GM18907 (cell line): ENCODE results near the gene GRB14.
"Not testable (repeated sequence)": the region's sequence is repeated elsewhere in the genome, so short reads cannot be mapped to it uniquely, and the experiment has no call there.

Experiments
- ATAC-seq: cut with Tn5 transposase; IDR thresholded peaks from one replicate; pipeline ENCODE4 v1.9.1; 2021; ENCODE audit warnings: mild to moderate bottlenecking, moderate library complexity; ENCODE audit not compliant: unreplicated experiment

Gene GRB14

GRCh38 chr2:164620873-164621763, at the start of gene GRB14:
Gene GRB14, minus strand, starts transcription at chr2:164621482. Its CDS starts 173 bp downstream, at chr2:164621309.
- no peak for ATAC-seq

DNA sequence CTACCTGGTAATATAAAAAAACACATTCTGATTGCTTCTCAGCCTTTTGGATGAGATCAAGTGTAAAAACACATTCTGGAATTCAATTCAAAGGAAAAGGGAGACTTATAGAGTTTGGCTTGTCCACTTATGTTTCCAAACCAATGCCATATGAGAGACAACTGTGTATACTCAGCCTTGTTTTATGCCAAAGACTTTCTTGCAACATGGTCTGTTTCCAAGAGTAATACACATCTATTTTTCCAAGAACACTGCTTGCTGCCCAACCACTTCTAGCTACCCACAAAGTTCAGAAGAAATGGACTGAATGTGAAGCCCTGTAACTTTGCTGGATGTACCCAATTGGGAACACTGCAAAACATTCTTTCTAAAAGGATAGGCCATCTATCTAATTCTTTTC, 48.0 kb upstream of the GRB14 start:
- ATAC-seq, result no peak

GRCh38 chr2:164667566-164667965, 46.3 kb upstream of the GRB14 start:
- ATAC-seq, result no peak

- no peak for ATAC-seq
These were observed 42.8 kb upstream of the GRB14 start for GRCh38 chr2:164664070-164664469.

GRCh38 chr2:164662868-164663631, 41.8 kb upstream of the GRB14 start:
- no peak for ATAC-seq

DNA sequence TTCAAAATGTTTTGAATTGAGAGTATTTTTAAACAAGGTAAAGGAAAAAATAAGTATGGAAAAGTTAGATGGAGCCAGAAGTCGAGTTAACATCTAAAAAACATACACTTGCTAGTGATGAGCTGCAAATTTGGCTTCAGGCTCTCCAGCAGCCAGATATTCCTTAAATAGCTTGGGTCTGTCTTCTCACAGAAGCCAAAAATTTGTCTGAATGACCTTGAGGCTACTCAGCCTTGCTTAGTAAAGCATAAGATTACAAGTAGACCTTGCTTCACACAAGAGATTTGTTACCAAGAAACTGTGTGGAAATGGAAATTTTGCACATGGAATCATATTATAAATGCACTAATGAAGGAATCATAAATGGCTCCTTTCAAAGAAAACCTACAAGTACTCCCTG, 40.8 kb upstream of the GRB14 start:
- ATAC-seq, result no peak

DNA sequence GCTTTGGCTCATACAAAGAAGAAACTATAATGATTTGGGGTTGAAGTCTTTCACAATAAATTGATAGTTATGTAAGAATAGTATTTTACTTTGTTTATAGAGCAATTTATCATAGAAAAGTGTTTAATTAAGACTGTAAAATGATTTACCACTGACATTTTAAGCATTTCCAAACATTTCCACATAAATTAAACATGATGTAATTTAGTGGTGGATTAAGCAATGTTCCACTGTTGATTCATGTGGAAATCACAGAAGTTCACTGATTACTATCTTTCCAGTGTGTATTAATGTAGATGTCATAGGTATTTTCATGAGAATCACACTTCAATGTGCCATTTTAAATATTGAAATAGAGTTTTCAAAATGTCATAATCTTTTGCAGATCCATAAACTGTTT, 40.1 kb upstream of the GRB14 start:
- no peak for ATAC-seq

GRCh38 chr2:164657129-164657528, 35.8 kb upstream of the GRB14 start:
- no peak for ATAC-seq

- no peak for ATAC-seq
These were observed 34.5 kb upstream of the GRB14 start for GRCh38 chr2:164655750-164656149.

DNA sequence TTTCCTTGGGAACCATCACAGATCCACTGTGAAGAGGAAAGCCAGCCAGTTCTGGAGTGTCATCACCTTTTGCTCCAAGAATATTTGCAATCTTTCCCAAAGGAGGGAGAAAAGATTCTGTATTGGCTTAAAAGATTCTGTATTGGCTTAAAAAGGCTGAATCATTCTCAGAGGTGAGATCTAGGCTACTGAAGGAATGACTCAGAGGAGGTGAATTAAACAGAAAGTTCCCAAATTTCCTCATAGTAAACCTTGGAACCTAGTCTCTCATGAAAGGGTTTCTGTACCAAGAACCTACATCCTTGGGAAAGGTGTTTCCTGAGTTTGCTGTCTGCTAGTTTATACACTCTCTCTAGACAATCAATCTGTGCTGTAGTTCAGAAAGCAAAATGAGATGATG, 34.1 kb upstream of the GRB14 start:
- no peak for ATAC-seq

DNA sequence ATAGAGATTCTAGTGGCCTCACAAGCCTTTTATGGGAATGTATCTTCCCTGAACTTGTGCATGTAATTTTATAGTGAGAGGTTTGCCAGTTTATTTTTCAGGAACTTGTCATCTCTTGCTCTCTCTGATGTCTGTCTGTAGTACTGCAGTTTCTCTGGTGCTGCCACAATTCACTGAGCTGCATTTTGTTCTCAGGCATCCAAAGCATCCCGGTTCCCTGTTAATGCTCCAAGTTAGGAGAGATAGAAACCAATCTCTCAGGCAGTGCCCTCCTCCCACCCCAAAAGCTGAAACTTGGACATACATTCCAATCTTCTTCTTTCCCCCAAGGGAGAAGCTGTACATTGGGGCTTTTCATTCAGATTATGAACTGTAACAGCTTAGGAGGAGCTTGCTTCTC, 30.1 kb upstream of the GRB14 start:
- ATAC-seq, result no peak

DNA sequence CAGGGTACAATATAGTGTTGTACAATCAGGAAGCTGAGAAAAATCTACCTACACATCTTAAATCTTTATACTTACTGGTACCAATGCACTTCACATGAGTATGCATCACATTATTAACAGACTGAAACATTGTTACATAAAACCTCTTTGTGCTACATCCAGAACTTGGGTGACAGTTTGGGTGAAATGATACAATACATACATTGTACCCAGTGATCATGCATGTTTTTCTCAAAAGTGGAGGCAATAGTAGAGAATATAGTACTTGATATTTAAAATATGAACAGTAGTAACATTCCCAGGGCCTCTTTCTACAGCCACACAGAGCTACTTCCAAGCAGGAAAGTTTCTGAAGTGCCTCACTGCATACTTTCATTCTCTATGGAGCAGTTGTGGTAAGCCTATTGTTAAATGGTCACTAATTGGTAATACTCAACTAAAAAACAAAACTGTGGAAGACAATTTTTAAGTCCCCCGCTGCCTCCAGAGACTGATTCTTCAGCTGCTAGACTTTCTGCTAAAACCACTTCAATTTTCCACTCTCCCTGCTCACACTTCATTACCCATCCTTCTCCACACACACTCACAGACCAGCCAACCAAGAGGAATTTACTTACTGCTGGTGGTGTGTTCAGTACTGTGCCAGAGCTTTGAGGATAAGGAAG, 22.9 kb upstream of the GRB14 start:
- no peak for ATAC-seq

GRCh38 chr2:164642946-164643555, 21.8 kb upstream of the GRB14 start:
- no peak for ATAC-seq

- no peak for ATAC-seq
These were observed 21.0 kb upstream of the GRB14 start for GRCh38 chr2:164642268-164642667.

- not testable (repeated sequence) for ATAC-seq
These were observed 7.0 kb upstream of the GRB14 start for GRCh38 chr2:164628319-164628718.

DNA sequence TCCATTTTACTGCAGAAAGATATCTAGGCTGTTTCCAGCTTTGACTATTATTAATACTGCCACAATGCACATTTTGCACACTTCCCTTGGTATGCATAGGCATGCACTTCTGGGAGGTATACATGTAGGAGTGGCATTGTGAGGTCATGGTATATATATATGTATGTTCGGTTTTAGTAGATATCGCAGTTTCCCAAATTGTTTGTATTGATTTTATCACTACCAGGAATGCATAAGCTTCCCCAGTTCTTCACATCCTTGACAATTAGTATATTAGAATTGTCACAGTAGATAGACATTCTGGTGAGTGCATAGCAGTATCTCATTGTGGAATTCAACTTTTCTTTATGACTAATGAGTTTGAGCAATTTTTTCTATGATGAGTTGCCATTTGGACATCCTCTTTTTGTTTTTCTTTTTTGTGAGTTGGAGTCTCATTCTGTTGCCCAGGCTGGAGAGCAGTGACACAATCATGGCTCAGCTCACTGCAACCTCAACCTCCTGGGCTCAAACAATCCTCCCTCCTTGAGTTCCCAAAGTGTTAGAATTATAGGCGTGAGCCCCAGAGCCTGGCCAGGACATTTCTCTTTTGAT, 4.2 kb upstream of the GRB14 start:
- ATAC-seq, result no peak

- no peak for ATAC-seq
These were observed 3.0 kb upstream of the GRB14 start for GRCh38 chr2:164624316-164624715.

GRCh38 chr2:164622338-164623106, 1.2 kb upstream of the GRB14 start:
- ATAC-seq, result no peak

DNA sequence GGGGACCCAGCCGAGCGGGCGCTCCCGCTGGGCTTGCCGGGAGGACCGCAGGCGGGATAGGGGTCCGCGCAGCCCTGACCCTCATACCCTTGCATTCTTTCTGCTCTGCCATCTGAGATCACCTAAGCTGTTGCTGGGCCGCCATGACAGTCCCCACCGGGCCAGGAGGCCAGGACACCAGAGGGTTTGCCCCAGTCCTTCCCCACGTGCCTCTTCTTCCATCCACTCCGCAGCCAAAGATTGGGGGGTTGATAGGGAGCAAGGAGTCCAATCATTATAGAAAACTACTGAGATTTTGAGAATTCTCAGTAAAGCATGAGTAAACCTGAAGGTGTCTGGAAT, 453 bp upstream of the GRB14 start:
- no peak for ATAC-seq

DNA sequence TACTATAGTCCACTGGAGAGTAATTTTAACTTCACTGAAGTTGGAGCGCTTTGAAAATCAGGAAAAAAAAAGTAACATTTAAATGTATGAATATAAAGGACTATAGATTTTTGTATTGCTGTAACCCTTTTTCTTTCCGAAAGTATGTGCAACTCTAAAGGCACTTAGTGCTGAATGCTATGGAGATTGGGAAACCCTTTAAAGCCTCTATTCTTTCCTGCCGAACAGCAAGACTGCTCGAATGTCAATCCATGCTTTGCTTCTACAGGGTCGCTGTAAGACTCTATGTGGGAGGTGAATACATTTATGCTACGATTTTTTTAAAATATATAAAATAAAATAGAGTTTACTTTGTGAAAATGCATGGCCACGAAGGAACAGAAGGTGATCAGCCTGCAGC, 825 bp downstream of the GRB14 start:
- ATAC-seq, result no peak
